IMR-90 (cell line): ENCODE data around the gene CUL7. TPM values are rescaled to one million over a fixed set of nuclear protein-coding genes. Genes with fewer than 3 reads are reported as not detected.

Source experiments
- ATAC-seq: fragments of 200-7000 bp; cut with Tn5 transposase; 2 replicates; pipeline ENCODE4 v1.9.1; 2020; ENCODE audit warnings: low read depth, mild to moderate bottlenecking, moderate library complexity
- BruUV-seq: library from RNA; stranded (reverse); fragments of 400-500 nt; replicated peaks from 2 replicates; lab custom pipeline; 2021; lab: Mats Ljungman, UMichigan
- CTCF ChIA-PET: fragments of 300-600 bp; formaldehyde crosslinking; extraction: SDS; loops from one replicate; lab custom pipeline; 2021; ENCODE audit warnings: antibody characterized with exemption; lab: Yijun Ruan, JAX
- POLR2A ChIA-PET: fragments of 300-600 bp; sonication (Branson Sonifier 250); formaldehyde crosslinking; loops from one replicate; lab custom pipeline; 2022; ENCODE audit warnings: antibody characterized with exemption; ENCODE audit not compliant: unreplicated experiment; lab: Charles Lee
- DNase-seq: peaks from one replicate; pipeline ENCODE4 v3.0.0; 2013
- H2AFZ ChIP-seq: replicated peaks from 2 replicates; pipeline ENCODE3; 2013; ENCODE audit warnings: low read length, mild to moderate bottlenecking; ENCODE audit not compliant: poor library complexity
- H2AK5ac ChIP-seq: 2 replicates; pipeline ENCODE4 v1.6.1; 2013; ENCODE audit warnings: low read depth, low read length, inconsistent platforms
- H2AK9ac ChIP-seq: replicated peaks from 2 replicates; pipeline ENCODE3; 2013; ENCODE audit warnings: mild to moderate bottlenecking, low read depth, low read length, moderate library complexity; ENCODE audit not compliant: poor library complexity
- H2BK120ac ChIP-seq: 2 replicates; pipeline ENCODE4 v1.6.1; 2013; ENCODE audit warnings: low read depth, low read length, inconsistent platforms
- H2BK15ac ChIP-seq: 3 replicates; pipeline ENCODE4 v1.6.1; 2013; ENCODE audit warnings: low read depth, low read length, inconsistent platforms
- H2BK20ac ChIP-seq: 2 replicates; pipeline ENCODE4 v1.6.1; 2013; ENCODE audit warnings: low read depth, mild to moderate bottlenecking, inconsistent platforms, low read length, moderate library complexity
- H2BK5ac ChIP-seq: 2 replicates; pipeline ENCODE4 v1.6.1; 2013; ENCODE audit warnings: mild to moderate bottlenecking, low read depth, low read length, inconsistent platforms; ENCODE audit not compliant: poor library complexity, severe bottlenecking
- H3K14ac ChIP-seq: replicated peaks from 2 replicates; pipeline ENCODE4 v1.6.1; 2013; ENCODE audit warnings: low read depth, low read length, inconsistent platforms
- H3K18ac ChIP-seq: 2 replicates; pipeline ENCODE4 v1.6.1; 2013; ENCODE audit warnings: low read depth, low read length, control low read depth
- H3K23ac ChIP-seq: 2 replicates; pipeline ENCODE4 v1.6.1; 2013; ENCODE audit warnings: low read depth, low read length, inconsistent platforms
- H3K27ac ChIP-seq: 2 replicates; pipeline ENCODE4 v1.5.1; 2013; ENCODE audit warnings: mild to moderate bottlenecking, control low read depth, low read length; ENCODE audit not compliant: insufficient read depth
- H3K27me3 ChIP-seq: 2 replicates; pipeline ENCODE4 v1.6.1; 2013; ENCODE audit warnings: low read length; ENCODE audit not compliant: control insufficient read depth, insufficient read depth
- H3K36me3 ChIP-seq: 2 replicates; pipeline ENCODE4 v1.6.1; 2013; ENCODE audit warnings: low read length, mixed read lengths; ENCODE audit not compliant: control insufficient read depth, insufficient read depth
- H3K4ac ChIP-seq: 2 replicates; pipeline ENCODE4 v1.6.1; 2013; ENCODE audit warnings: low read depth, low read length, inconsistent platforms
- H3K4me1 ChIP-seq: 2 replicates; pipeline ENCODE4 v1.6.1; 2013; ENCODE audit warnings: low read length, mixed read lengths; ENCODE audit not compliant: control insufficient read depth, insufficient read depth
- H3K4me2 ChIP-seq: 2 replicates; pipeline ENCODE4 v1.6.1; 2013; ENCODE audit warnings: low read depth, mild to moderate bottlenecking, control low read depth, low read length, moderate library complexity
- H3K4me3 ChIP-seq: 2 replicates; pipeline ENCODE4 v1.5.1; 2013; ENCODE audit warnings: low read depth, mild to moderate bottlenecking, control low read depth, low read length, moderate library complexity; ENCODE audit not compliant: insufficient read depth
- H3K56ac ChIP-seq: 2 replicates; pipeline ENCODE4 v1.6.1; 2013; ENCODE audit warnings: low read length, inconsistent platforms; ENCODE audit not compliant: insufficient read depth; ENCODE audit errors: extremely low read depth
- H3K79me1 ChIP-seq, 2 experiments: 2 replicates each; pipeline ENCODE4 v1.6.1; 2013; ENCODE audit warnings: low read length in 2 of 2, inconsistent platforms in 1 of 2, low read depth in 1 of 2
- H3K9ac ChIP-seq: 2 replicates; pipeline ENCODE4 v1.6.1; 2013; ENCODE audit warnings: low read depth, low read length, control low read depth
- H3K9me1 ChIP-seq: 2 replicates; pipeline ENCODE4 v1.6.1; 2013; ENCODE audit warnings: low read length, inconsistent platforms; ENCODE audit not compliant: insufficient read depth
- H3K9me3 ChIP-seq: 2 replicates; pipeline ENCODE4 v1.6.1; 2013; ENCODE audit warnings: low read length; ENCODE audit not compliant: control insufficient read depth, insufficient read depth
- H4K20me1 ChIP-seq: 2 replicates; pipeline ENCODE4 v1.6.1; 2013; ENCODE audit warnings: low read length, inconsistent platforms; ENCODE audit not compliant: insufficient read depth
- H4K5ac ChIP-seq: 2 replicates; pipeline ENCODE4 v1.6.1; 2013; ENCODE audit warnings: mild to moderate bottlenecking, low read depth, low read length, control low read depth
- H4K8ac ChIP-seq, 2 experiments: 2 replicates each; pipeline ENCODE4 v1.6.1; 2013; ENCODE audit warnings: low read depth in 2 of 2, low read length in 2 of 2, control low read depth in 1 of 2, inconsistent platforms in 1 of 2
- H4K91ac ChIP-seq: 2 replicates; pipeline ENCODE4 v1.6.1; 2013; ENCODE audit warnings: low read depth, low read length, inconsistent platforms; ENCODE audit not compliant: insufficient read depth
- CEBPB ChIP-seq: IDR thresholded peaks from 2 replicates; pipeline ENCODE4 v1.6.1; 2012; ENCODE audit warnings: low read depth, low read length, improper control_type of control experiment
- WGBS, 2 experiments: methylation state at CpG; one replicate each; pipeline versions ENCODE4 v1.1.5 to v1.1.7; 2013; ENCODE audit warnings: missing lambda C conversion rate in 2 of 2; ENCODE audit not compliant: insufficient read length in 1 of 2; ENCODE audit errors: extremely low coverage in 2 of 2; 5-methylcytosine and 5-hydroxymethylcytosine counted together
- dilution Hi-C: fragments of 300-500 bp; cut with HindIII; formaldehyde crosslinking; loops from one replicate; pipeline ENCODE4 v1.14.3; 2018; ENCODE audit warnings: low sequenced_read_pairs; ENCODE audit not compliant: unreplicated experiment
- in situ Hi-C: fragments of 300-500 bp; cut with MboI; formaldehyde crosslinking; loops from 3 replicates; pipeline ENCODE4 v1.14.3; 2019; ENCODE audit warnings: low sequenced_read_pairs, inconsistent platforms, mixed read lengths
- intact Hi-C: fragments of 100-400 bp; cut with micrococcal nuclease; formaldehyde crosslinking; loops from 2 replicates; pipeline ENCODE4 v1.10.0; 2022
- polyA plus RNA-seq, 3 experiments: library from polyadenylated mRNA; depleted of rRNA; stranded (reverse); fragments of >200 nt; gene quantifications; 2 replicates each; pipeline ENCODE4 v1.2.3, GENCODE V29; 2012; ENCODE audit warnings: low replicate concordance in 1 of 3
- total RNA-seq: library from RNA; depleted of rRNA; stranded (reverse); fragments of >200 nt; gene quantifications from 2 replicates; pipeline ENCODE4 v1.2.3, GENCODE V29; 2012
- TF ChIP-seq, protein P1 (sequence below): fragments of 150-350 bp; IDR thresholded peaks from 2 replicates; pipeline ENCODE4 v1.6.1; 2016; ENCODE audit warnings: low read depth, mild to moderate bottlenecking, low read length, moderate library complexity, borderline replicate concordance

The CUL7 gene
- total and polyA plus RNA-seq, 2 of the 4 experiments (the other 2 are of a cell fraction), result 38.0 to 39.3 TPM

DNA sequence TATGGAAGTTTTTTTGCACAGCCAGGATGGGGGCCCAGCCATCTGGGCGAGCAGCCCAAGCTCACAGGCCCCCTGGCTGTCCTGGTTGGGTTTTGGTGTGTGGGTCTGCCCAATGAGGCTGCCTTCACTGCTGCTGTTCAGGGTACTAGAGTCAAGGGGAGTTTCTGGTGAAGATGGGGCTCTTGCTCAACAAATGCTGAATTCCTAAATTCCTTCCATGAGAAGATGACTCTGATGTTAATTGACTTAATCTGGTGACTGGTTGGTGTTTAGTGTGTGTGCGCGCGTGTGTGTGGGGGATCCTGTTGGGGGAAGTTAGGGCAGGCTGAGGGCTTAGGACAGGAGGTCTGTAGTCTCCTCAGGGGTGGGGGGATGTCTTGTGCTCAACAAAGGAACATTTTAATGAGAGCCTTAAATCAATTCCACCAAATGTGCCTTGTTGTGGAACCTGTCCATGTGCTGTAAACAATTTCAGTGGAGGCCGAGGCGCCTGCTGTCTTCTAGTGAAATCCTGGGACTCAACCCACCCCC is 24.4 kb upstream of the CUL7 start:
- TF ChIP-seq, protein P1, sequence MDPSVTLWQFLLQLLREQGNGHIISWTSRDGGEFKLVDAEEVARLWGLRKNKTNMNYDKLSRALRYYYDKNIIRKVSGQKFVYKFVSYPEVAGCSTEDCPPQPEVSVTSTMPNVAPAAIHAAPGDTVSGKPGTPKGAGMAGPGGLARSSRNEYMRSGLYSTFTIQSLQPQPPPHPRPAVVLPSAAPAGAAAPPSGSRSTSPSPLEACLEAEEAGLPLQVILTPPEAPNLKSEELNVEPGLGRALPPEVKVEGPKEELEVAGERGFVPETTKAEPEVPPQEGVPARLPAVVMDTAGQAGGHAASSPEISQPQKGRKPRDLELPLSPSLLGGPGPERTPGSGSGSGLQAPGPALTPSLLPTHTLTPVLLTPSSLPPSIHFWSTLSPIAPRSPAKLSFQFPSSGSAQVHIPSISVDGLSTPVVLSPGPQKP, result no peak
- TF ChIP-seq CEBPB, result peak; percentile 86
- peak overlapping the region; percentile 77 for H3K27ac ChIP-seq
- BruUV-seq, result no TSS peak
- H2BK120ac ChIP-seq, result peak overlapping the region; percentile 76
- H3K9ac ChIP-seq, result peak overlapping the region; percentile 92
- H3K4me2 ChIP-seq, result peak overlapping the region; percentile 93
- peaks cover 18% of the 10 kb centered on the region for H3K9me1 ChIP-seq
- peak overlapping the region; percentile 97 for H3K14ac ChIP-seq
- peaks cover 35% of the 10 kb centered on the region for H4K20me1 ChIP-seq
- H3K4ac ChIP-seq, result peak overlapping the region; percentile 86
- DNase-seq, result peak; percentile 67
- H2BK15ac ChIP-seq, result peak overlapping the region; percentile 47; the same call in 1 of the 3 replicates
- intact Hi-C loops, result loop anchor here (1.0 to 2.0 kb wide), 2 partner anchors 13 to 36 kb away; no protein-coding TSS in a partner anchor
- peak overlapping the region; percentile 12; the same call in 1 of the 2 replicates for H3K56ac ChIP-seq
- H4K5ac ChIP-seq, result peak overlapping the region; percentile 68
- peak overlapping the region; percentile 35 to 73; a peak in 3 of 4 replicates for H4K8ac ChIP-seq
- H3K36me3 ChIP-seq, result peaks cover 3% of the 10 kb centered on the region; the same call in 1 of the 2 replicates
- CTCF ChIA-PET, result interaction anchor here (0.7 kb wide), 1 partner anchor 41 kb away, joined by 3 read pairs; no protein-coding TSS in a partner anchor
- H3K4me1 ChIP-seq, result peaks cover 31% of the 10 kb centered on the region
- peak overlapping the region; percentile 84 for H2BK5ac ChIP-seq
- peak overlapping the region; percentile 16 for H2AFZ ChIP-seq
- H2AK5ac ChIP-seq, result peak overlapping the region; percentile 68; the same call in 1 of the 2 replicates
- in situ Hi-C loops, result loop anchor here (5.0 kb wide), 1 partner anchor 49 kb away; no protein-coding TSS in a partner anchor
- 24% methylated on average over 5 of the region's 6 CpGs; no CpG with 5 or more reads in 1 of the 2 experiments for WGBS, 2 experiments
- H3K4me3 ChIP-seq, result peak overlapping the region; percentile 76
- POLR2A ChIA-PET, result no interaction called here
- dilution Hi-C loops, result no loop called here
- no peaks in the 10 kb centered on the region for H3K9me3 ChIP-seq
- peak overlapping the region; percentile 75 for H4K91ac ChIP-seq
- ATAC-seq, result no peak
- H3K27me3 ChIP-seq, result no peaks in the 10 kb centered on the region
- peaks cover 17 to 67% of the 10 kb centered on the region in 2 experiments for H3K79me1 ChIP-seq
- peak overlapping the region; percentile 79 for H3K18ac ChIP-seq
- H3K23ac ChIP-seq, result peak overlapping the region; percentile 93
- peak overlapping the region; percentile 66 for H2AK9ac ChIP-seq
- H2BK20ac ChIP-seq, result peak overlapping the region; percentile 5
